GM18870 (cell line): ENCODE results near the gene PRXL2B.
"Not testable (repeated sequence)": the region's sequence is repeated elsewhere in the genome, so short reads cannot be mapped to it uniquely, and the experiment has no call there.

Experiments
- ATAC-seq: cut with Tn5 transposase; IDR thresholded peaks from one replicate; pipeline ENCODE4 v1.9.1; 2021; ENCODE audit warnings: moderate library complexity; ENCODE audit not compliant: unreplicated experiment

The PRXL2B gene, protein sequence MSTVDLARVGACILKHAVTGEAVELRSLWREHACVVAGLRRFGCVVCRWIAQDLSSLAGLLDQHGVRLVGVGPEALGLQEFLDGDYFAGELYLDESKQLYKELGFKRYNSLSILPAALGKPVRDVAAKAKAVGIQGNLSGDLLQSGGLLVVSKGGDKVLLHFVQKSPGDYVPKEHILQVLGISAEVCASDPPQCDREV

DNA sequence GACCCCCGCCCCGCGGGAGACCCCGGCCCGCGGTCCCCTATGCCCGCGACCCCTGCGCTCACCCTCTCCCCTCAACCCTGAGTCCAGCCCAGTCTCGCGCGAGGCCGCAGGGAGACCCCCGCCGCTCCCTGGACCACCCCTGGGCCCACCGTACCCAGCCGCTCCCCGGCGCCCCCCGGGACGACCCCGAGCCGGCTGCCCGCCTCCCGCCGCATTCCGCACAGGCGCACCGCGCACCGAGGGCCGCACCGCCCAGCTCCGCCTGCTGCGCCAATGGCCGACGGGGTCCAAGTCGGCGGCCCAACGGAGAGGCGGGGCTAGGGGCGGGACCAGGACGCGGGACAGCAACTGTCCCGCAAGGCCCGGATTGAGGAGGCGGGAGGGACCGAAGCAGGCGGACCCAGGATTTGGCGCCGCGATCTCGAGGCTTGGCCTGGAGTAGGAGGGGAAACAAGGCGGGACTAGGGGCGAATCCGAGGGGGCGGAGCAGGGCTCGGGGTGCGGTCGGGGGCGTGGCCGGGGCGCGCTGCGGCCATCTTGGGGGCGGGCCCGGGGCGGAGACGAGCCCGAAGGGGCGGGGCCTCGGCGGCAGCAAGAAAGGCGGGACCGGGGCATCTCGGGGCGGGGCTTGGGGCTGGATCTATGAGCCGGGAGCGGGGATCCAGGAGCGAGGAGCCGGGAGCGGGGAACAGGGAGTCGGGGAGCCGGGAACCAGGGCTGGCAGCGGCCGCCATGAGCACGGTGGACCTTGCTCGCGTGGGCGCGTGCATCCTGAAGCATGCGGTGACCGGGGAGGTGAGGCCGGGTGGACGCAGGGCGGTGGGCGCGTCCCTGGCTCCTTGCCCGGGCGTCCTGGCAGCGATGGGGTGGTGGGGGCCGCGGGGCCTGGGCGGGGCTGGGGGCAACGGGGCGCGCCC is at the start of gene PRXL2B:
PRXL2B (plus strand) TSS at position 624 of the 917 bp plus-strand sequence; CDS start at position 733, 109 bp downstream.
- ATAC-seq = peak; percentile 38

DNA sequence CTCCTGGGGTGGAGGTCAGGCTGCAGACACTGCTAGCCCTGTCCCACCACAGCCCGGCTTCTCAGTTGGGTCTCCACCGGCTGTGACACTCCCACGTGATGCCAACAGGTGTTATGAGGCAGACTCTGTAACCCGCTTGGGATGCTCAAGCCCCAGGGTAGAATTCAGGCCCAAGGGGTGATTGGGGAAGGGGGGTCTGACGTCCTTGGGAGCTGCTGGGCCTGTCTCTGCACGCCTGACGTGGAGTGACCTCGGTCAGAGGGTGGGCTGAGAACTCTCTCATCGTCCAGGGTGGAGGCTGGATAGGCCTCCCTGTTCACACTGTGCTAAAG is 48.8 kb upstream of the PRXL2B start:
- no peak for ATAC-seq

DNA sequence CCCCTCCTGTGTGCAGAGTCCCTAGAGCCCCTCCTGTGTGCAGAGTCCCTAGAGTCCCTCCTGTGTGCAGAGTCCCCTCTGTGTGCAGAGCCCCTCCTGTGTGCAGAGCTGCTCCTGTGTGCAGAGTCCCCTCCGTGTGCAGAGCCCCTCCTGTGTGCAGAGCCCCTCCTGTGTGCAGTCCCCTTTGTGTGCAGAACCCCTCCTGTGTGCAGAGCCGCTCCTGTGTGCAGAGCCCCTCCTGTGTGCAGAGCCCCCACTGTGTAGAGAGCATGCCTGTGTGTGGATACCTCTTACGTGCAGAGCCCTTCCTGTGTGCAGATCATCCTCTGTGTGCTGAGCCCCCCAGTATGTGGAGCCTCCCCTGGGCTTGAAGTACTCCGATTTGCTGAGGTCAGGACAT is 48.2 kb upstream of the PRXL2B start:
- ATAC-seq = no peak

DNA sequence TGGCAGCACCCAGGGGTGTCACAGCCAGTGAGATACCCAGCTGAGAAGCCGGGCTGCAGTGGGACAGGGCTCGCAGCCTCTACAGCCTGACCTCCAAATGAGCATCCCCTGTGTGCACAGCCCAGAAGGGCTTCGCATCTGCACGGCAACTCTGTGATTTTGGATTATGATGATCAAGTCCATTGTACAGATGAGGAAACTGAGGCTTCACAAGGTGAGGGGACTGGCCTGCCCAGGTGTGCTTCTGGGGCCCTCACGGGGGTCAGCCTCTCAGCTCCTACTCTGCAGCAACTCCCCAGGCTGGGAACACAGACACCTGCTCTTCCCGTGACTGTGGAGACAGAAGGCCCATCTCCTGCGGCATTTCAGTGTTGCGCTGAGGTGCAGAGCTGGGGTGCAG is 47.7 kb upstream of the PRXL2B start:
- ATAC-seq = no peak

DNA sequence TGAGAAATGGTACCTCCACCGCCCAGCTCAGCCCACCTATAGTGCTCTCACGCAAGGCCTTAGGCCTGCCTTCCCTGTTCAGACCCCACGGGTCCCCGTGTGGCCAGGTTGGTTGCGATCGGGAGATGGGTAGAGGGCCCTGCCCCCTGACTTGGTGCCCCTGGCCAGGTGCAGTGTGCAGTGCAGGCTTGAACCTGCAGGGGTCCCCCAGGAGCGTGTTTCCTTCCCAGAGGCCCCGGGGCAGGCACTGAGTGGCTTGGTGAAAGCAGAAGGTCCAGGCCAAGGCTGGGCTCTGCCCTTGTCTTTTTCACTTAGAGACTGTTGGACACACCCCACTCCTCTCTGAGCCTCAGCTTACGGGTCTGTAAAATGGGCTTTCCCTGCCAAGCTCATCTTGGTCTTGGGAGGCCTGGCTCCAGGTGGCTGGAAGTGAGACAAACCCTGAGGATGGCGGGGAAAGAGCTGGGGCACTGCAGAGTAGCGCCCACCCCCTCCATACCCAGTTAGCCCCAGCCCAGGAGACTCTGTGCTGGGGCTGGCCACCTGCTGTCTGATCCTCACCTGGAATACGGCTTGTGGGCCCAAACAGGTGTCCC is 47.2 kb upstream of the PRXL2B start:
- no peak for ATAC-seq

DNA sequence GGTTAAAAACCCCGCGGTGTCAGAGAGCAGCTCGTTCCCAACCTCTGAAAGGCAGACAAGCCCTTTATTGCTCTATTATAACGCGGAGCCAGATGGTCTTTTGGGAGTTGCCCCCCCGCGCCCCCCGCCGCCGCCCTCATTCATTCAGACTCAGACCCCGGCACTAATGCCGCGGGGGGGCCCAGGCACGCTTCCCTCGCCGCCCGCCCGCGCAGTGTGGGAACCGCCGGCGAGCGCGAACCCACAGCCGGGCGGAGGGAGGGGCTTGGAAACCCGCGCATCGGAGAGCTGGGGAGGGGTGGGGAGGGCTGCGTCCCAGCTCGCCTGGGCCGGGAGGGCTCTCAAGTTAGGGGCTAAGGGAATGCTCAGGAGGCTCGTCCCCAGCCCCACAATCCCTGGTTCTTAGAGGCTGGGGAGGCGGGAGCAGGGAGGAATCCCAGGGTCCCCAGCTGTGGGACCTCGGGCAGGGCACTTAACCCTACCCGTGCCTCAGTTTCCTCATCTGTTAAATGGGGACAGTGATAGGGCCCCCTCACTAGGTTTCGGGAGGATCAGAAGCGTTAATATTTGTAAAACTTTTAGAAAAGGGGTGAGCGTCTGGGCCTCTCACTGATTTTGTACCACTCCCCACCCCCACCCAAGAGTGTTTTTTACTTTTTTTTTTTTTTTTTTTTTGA is 45.6 kb upstream of the PRXL2B start:
- ATAC-seq = no peak

DNA sequence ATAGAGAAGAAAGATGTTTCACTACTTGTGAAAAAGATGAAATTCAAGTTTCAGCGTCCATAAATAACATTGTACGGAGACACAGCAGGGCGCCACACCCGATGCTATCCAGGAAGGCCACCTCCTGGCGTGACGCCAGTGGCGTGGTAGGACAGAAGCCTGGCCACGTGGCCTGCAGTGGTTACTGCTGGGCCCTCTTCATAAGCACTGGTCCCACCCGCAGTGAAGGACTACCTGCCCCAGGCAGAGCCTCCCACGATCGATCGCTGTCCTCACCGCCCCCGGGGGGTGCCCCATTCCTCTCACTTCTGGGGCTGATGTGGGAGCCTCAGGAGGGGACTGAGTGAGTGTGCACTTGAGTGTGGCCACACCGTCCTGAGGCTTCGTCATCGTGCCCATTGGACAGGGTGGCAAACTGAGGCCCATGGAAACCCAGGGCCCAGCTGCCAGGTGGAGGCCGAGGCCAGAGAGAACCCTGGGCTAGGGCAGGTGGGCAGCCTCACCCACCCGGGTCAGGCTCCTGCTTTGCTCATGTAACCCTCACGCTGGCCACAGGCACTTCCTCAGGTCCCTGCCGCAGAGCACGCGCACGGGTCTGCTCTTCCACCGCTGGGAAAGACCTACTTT is 44.8 kb upstream of the PRXL2B start:
- no peak for ATAC-seq

DNA sequence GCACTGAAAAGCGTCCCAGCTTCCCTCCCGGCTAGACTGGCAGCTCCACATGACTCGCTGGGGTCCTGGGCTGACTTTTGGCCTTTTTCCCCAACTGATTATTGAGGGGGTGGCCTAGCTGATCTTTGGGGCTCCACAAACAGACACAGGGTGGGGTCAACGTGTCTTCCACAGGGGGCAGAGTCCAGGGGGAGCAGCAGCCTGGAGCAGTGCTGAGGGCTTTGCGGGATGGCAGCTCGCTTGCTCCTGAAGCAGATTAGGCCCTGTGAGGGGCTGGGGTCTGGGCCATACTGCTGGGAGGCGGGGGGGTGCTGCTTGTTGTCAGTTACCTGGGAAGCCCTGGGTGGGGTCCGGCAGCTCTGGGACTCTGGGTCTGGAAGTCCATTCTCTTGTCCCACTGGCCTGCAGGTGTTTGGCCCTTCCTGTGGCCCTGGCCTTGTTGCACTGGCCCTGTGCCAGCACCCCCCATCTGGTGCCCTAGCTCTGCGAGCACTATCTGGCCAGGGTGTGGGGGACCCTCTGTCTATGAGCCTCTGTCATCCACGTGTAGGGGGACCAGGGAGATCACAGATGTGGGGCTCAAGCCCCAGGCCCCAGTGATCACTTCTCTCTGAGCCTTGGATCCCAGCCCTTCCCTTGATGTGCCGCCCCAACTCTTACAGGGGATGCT is 44.2 kb upstream of the PRXL2B start:
- no peak for ATAC-seq

DNA sequence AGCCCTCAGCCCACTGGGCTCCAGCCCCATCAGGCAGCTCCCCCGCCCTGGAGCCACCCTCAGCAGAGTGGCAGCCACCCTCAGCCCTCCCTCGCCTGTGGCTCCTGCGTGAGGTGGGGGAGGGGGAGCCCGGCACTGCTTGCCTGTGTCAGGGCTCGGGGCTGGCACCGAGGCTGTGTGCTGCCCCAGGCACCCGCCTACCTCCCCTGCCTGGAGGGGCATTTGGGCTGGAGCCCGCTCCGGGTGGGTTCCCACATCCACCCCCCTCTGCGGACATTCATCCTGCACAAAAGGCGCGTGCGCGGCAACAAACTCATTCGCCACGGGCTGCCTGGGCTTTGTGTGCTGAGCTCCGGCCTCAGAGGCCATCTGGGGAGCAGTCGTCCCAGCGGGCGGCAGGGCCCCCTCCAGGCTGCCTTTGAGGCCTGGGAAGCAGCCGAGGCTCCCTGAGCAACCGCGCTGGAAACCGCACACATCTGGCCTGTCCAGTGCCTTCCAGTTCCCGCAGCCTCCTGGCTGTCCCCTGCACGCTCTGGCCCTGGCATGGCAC is 43.0 kb upstream of the PRXL2B start:
- no peak for ATAC-seq

DNA sequence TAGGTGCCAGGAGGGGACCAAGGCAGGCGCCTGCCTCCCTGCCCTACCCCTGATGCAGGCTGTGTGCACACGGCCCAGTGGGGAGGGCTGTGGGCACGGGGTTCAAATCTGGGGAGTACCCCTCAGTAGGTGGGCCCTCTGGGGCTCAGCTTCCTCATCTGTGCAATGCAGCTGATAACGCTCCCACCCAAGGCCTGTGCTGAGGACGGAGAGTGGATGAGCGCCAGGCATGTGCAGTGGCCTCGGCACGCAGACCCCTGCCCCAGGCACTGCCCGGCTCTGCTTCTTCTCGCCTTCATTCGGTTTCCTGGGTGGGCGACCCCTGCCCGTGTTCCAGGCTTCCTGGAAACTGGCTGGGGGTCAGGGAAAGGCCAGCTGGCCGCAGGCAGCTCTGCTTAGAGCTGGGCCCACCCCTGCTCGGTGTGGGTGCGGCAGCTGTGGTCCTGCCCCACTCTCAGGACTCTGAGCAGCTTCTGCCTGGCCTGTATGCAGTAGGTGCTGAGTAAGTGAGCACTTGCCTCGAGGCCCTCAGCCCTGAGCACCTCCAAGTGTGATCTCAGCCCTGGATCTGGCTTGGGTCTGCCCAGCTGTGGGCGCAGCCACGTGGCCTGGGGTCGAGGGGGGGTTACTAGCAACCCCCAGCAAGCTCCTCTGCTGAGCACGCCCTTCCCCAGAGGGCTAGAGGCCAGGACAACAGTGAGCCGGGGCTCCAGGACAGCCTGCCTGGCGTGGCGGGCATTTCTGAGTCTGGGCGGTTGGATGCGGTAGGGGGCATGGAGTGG is 42.3 kb upstream of the PRXL2B start:
- ATAC-seq = no peak

DNA sequence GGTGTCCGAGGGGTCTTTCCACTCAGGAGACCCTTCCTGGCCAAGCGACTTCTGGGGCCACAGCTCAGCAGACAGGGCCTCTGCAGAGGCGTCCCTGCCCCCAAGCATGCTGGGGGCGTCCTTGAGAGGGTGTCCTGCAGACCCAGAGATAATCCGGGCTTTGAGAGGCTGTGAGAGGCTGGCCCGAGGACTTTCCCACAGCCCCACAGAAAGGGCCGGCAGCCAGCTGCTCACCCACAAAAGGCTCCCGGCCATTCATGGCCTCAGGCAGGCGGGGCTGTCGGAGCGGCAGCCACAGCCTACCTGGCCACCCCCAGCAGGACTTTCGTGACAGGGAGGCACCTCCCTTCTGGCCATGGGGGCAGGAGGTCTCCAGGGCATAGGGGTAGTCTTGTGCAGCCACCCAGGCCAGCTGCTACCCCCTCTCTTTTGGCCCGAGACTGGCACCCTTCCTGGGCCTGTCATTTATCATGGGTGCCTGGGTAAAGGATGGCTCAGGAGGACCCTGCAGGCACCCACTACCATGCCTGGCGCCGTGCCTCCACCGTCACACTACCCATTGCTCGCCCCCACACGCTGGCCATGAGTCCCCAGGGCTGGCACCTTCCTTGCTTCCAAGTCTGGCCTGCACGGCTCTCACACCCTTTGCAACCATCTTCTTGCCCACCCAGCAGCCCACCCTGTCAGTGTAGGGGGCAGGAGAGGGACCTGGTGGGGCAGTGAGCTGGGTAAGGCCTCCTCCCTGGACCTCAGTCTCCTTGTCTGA is 41.5 kb upstream of the PRXL2B start:
- no peak for ATAC-seq

DNA sequence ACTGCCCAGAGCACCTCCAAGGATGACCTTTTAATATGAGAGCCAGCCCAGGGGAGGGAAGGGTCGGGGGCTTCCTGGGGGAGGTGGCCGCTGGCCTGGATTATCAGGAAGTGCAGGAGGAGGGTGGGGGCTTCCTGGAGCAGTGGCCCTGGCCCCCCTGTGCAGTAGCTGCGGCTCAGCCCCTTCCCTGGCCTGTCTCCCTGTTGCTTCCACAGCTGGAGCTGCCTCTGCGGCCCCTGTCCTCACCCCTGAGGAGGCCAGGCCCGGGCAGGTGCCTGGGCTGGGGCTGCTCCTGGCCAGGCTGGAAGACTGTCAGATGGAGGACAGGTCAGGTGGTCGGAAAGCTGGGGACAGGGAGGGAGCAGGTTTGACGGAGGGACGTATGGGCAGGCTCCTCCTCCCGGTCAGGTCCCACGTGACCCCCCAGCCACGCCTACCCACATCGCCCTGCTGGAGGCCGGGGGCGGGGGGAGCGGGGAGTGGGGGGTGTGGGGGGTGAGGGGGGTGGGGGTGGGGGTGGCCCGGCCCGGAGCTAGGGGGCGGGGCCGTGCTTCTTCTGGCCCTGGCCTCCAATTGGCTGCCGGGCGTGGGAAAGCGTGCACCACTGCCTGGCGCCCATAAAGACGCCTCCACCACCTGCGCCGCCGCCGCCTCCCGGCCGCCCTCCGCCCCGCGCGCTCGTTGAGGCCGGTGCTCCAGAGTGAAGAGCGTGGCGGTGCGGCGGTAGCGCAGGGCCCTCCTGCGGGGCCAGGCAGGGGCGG is 40.6 kb upstream of the PRXL2B start:
- ATAC-seq = peak; percentile 13

DNA sequence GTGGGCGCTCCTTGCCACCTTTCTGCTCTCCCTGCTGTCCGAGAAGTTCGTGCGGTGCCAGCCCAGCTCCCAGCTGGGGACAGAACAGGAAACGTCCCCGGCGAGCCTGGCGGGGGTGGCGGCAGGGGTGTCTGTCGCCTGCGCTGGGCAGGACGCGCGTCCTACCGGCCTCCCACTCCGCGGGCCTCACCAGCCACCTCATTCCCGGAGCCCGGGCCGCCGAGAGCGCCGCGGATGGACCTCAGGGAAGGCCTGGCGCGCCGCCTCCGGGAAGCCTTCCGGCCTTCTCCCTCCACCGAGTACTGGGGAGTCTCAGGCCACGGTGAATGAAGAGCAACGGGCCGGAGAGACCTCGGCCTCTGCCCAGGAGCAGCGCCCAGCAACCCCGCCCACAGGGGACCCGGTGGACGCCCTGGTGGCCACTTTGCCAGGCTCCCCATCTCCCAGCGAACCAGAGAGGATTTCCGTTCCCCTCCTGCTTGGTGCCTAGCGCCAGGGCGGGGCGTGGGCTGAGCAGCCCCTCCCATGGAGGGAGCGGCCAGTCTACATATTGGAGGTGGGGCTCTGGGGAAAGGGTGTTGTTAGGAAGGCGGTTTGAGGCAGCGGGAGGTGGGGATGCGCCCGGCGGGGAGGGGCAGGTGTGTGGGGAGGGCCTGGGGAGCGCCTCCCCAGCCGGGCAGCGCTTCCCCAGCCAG is 39.9 kb upstream of the PRXL2B start:
- peak; percentile 36 for ATAC-seq

DNA sequence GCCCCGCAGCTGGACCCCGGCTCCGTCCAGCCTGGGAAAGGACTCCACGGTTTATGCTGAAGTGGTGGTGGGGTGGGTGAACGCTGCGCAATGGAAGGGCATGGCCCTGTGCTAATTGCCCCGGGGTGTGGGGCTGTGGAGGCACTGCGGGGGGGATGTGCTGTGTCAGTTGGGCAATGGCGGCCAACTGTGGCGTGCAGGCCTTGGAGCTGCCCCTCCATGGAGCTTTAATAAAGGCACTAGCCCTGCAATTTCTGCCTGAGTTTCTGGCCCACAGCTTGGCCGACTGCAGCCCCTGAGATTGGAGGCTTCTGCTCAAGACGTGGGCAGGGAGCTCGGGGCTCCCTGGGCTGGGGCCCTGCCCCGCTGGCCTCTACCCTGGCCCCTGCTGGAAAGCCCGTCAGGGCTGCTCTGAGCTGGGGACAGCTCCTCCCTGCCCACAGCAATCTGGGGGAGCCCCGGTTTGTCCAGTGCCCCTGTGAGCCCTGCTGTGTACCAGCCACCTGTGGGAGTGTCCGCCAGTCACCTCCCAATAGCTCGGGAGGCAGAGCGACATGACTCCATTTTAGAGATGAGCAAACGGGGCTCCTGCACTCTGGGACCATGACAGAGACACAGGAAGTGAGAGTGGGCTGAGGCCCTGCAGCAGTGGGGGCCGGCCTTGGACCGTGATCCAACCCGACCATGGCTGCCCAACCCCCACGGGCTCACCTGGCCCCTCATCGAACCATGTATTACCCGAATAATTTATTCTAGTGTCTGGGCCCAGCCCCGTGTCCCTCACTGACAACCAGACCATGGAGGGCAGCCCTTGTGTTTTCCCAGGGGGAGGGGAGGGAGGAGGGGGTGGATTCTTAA is 39.1 kb upstream of the PRXL2B start:
- ATAC-seq = no peak

DNA sequence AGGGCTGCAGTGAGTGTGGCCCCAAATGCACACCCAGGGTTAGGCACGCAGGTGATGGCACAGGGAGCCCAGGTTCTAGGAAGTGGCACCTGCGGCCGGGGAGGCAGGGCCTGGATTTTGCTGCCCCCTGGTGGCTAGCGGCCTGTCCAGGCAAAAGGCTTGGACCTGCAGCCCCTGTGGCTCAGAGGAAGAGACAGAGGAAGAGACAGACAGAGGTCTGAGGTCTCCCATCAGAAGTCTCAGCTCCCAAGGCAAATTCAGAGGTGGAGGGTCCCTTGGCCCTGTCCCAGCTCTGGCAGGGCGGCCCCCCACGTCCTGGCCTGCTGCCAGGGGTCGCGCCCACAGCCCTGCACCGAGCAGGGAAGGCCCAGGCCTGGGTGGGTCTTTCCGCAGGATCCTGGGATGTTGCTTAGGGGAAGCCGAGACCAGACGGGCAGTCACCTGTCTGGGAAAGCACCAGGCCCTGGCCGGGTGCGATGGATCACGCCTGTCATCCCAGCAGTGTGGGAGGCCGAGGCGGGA is 38.4 kb upstream of the PRXL2B start:
- ATAC-seq = no peak

DNA sequence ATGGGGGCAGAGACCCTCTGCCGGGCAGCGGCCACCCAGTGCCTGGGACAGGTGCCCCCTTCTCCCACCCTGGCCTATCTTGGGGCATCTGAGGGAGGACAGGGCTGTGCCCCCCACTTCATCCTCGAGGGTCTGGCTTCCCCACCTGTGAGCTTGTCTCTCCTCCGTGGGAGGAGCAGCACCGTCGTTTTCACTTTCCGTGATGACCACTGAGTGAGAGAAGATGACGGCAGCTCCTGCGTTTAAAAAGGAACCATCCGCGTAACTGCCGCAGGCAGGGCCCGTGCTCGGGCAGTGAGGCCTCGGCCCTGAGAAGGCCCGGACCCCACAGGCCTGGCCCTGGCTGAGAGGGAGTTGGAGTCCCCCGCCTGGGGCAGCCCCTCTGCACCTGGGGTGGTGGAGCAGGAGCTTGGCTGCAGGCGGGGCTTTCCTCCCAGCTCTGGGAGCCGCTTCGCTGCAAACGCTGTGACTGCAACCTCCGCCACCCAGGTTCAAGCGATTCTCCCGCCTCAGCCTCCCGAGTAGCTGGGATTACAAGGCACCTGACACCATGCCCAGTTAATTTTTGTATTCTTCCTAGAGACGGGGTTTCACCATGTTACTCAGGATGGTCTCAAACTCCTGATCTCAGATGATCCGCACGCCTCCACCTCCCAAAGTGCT is 37.1 kb upstream of the PRXL2B start:
- not testable (repeated sequence) for ATAC-seq
